HG03103 (cell line): Measurements from ENCODE around the gene RASSF10.

Source experiments
- ATAC-seq: cut with Tn5 transposase; IDR thresholded peaks from one replicate; pipeline ENCODE4 v1.9.1; 2021; ENCODE audit warnings: low read depth; ENCODE audit not compliant: unreplicated experiment

Gene RASSF10

DNA sequence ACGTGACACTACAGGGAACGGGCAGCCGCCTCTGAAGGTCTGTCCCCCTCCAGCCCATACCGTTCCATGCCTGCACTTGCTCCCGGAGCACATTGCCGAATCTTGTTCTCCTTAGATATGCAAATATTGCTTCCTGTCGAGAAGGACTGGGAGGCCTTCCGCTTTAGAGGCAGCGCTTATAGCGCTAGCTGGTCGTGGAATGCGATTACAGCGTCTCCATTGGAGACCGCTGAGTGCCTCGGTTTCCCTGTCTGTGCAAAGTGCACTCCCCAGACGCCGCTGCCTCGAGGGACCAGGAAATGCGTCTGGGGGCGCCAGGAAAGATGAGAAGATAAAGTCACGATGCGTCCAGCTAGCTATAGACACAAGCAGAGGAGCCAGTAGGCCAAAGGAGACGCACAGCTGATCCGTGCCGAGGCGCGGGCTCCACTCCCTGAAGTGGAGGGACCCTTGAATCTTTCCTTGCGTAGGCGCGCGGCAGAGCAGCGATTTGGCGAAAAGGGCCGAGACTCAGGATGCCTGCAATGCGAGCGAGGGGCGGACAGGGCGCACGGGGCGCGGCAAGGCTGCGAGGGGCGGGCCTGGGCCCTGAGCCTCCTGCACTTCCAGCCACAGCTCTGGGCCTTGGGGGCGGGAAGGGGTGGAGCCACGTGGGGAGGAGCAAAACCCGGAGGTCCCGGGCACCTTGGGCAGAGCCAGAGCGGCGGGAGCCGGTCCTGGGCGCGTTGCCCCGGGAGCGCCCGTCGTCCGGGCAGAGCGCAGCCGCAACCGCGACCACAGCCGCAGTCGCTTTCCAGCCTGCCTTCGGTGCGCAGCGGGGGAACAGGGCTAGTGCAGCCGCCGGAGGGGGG, at the start of gene RASSF10:
Gene RASSF10 (plus strand): TSS at position 692 of the 851 bp plus-strand sequence. CDS start 261 bp downstream, outside the sequence.
- ATAC-seq, result no peak

DNA sequence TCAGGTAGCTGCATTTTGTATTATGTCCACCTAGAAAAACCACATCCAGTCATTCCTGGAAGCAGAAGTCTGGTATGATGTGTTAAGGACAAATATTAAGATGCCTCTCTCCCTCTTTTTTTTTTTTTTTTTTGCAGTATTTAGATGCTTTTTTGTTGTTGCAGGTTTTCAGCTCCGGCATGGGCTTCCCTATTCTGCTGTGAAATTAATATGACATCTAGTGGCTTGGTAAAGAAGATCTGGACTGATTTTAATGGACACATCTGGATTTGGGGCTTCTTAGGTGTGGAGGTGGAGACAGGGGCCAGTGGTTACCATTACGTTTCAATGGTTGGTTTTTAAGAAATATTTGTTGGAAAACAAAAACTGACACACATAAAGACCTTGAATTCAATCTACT, 47.5 kb upstream of the RASSF10 start:
- ATAC-seq, result no peak

DNA sequence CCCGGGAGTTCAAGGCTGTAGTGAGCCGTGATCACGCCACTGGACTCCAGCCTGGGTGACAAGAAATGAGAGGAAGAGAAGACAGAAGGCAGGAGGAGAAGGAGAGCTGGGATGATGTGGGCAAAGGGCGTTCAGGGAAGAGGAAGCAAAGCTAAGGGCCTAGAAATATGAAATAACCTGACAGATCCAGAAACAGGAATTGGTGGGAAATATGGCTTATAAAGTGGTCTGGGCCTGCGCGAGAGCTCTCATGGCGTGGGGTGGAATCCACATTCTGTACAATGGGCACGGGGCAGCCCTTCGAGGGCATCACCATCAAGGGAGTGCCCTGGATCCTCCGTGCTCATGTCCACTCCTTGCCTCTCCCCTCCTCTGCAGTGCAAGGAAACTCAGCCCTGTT, 46.8 kb upstream of the RASSF10 start:
- ATAC-seq, result no peak

DNA sequence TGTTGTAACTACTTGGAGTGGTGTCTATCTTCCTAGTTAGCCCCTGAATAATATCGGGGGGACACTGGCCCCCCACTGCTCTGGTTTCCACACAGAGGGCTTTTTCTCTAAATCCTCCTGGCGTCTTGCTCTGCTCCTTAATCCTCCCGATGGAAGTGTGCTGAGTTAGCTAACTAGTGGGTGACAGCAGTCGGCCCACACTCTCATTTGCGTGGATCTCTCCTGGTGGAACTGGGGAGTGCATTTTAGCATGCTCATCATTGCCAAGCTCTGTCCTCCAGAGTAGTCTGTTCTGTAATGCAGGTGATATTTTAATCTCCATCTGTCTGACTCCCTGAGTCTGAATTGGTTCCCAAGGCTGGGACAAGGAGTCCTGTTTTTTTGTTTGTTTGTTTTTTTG, 46.1 kb upstream of the RASSF10 start:
- ATAC-seq, result no peak

DNA sequence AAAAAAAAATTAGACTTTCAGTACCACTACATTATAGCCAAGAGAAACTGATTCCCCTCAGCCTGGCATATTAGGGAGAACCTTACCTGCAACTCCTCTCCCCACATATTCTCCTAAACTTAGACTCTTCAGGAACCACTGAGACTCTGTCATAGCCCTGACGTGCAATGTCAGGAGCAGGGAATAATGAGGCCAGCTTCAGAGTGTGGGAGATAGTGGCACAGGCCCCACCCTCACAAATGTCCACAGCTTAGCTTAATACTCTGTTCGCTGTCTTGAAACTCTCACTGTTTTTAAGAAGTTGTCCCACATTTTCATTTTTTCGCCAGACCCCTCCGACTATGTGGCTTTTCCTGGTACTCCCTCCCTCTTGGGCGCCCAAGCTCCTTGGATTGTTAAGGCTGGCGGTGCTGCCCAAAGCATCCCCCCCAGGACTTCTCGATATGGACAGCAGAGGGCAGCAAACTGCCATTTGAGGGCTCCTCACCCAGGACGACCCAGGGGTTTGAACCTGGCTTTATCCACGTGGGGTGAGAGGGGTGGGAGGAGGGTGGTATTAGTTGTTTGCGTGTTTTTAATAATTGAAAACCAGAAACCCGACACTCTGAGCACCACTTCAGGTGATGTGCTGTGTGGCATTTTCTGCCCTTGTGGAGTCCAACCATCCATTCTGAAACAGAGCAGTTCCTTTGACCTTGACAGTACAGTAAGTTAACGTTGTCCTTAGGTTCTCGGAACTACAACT, 45.2 kb upstream of the RASSF10 start:
- peak; percentile 70 for ATAC-seq

DNA sequence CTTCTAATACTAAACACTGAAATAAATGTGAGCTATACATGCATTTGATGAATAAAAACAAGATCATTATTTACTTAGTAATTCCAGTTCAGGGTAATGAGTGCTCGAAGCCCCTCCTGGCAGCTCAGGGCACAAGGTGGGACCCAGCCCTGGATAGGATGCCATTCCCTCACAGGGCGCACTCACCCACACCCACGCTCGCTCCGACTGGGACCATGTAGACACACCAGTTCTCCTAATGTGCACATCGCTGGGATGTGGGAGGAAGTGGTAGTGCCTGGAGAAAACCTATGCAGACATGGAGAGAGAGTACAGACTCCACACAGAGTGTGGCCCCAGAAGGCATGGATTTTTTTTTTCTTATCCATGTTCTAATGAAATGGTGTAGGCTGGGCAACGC, 44.5 kb upstream of the RASSF10 start:
- no peak for ATAC-seq

DNA sequence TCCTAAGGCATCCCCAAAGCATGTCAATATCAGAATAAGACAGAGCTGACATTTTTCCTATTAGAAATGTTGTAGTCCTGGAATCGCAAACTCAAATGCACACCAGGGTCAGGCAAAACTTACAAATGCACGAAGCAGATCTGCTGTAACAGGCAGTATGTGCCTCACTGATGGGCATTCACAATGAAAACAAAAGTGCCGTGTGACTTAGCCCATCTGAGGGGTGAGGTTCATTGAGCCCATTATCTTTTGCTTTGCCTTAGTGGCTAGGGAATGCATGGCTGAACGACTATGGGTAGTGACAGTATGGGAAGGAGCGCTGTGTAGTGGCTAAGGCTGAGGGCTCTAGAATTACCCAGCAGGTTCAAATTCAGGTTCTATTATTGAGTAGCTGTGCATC, 43.1 kb upstream of the RASSF10 start:
- no peak for ATAC-seq

DNA sequence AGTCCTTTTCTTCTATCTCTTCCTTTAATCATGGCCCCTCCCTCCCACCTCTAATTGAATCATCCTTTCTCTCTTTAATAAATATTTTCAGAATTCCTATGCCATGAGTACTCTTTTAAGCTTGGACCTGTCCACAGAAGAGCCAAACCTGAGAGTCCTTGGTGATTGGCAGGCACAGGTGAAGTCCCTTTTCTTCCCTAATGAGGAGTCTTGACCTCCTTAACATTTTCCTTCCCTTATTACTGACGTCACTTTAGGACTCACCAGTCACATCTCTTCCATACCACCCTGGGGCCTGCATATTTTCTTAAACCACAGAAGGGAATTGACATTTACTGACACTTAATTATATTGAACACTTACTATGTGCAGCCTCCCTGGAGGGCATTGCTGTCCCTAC, 41.0 kb upstream of the RASSF10 start:
- ATAC-seq, result no peak

DNA sequence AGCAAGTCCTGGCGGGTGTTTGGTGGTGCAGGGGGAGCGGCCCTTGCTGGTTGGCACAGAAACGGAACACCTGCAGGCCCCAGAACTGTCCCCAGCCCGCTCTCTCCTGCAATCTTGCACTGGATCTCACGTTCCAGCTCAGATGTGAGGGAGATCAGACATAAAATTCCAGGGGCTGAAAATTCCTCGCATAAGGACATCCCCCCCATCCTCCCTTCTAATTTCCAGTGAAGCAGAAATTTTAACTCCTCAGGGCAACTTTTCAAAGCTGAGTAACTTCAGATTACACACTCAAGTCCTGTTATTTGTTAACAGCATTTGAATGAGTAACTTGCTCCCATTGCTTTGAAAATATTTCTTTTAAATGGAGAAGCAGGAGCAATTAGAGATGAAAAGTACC, 40.3 kb upstream of the RASSF10 start:
- no peak for ATAC-seq

DNA sequence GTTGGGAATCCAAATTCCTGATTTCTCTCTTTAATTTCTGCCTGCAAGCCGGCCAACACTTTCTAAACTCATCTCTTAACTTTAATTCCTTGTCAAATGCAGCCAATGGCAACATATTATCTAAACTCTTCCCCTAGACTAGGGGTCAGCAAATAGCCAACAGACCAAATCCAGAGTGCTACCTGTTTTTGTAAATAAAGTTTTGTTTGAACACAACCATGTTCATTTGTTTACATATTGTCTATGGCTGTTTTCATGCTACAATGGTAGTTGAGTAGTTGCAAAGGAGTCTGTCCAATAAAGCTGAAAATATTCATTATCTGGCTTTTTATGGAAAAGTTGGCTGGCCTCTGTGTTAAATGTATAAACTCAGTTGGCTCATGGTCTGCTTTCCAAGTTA, 37.2 kb upstream of the RASSF10 start:
- no peak for ATAC-seq

DNA sequence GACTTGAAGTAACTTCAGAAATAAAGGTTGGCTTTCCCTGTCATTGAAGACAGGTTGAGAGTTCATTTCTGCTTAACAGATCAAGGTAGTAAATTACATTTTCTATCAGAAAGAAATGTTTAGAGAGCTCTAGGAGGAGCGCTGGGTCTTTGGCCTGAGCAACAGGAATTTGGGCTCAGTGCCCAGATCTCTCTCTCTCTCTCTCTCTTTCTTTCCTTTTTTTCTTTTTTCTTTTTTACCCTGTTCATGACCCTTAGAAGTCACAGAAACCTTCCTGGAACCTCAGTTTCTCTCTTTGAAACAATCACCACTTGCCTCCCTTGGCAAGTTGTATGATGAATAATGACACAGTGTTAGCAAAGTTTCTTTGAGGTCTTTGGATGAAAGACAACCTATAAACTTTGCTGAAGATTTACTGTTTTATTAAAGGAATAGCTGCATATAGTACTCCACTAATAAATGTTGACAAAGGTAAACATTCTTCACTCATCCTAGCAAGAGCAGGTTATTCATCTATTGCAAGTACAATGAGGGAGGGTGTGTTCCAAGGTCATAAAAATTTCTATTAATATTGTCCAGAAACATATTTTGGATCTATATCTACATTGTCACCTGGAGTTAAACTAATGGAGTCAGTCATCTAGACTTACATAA, 35.5 kb upstream of the RASSF10 start:
- ATAC-seq, result no peak

DNA sequence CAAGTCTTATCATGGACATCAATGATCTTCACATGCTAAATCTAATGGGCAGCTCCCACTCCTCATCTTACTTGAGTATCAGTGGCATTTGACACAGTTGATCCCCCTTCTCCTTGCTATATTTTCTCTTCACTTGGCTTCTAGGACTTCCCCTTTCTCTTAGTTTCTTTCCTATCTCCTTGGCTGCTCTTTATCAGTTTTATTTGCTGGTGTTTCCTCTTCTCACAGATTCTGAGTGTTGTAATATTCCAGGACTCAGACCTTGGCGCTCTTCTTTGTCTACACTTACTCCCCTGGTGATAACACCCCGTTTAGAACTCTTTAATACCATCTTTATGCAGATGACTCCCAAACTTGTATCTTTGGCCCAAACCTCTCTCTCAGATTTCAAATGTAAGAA, 33.9 kb upstream of the RASSF10 start:
- no peak for ATAC-seq

DNA sequence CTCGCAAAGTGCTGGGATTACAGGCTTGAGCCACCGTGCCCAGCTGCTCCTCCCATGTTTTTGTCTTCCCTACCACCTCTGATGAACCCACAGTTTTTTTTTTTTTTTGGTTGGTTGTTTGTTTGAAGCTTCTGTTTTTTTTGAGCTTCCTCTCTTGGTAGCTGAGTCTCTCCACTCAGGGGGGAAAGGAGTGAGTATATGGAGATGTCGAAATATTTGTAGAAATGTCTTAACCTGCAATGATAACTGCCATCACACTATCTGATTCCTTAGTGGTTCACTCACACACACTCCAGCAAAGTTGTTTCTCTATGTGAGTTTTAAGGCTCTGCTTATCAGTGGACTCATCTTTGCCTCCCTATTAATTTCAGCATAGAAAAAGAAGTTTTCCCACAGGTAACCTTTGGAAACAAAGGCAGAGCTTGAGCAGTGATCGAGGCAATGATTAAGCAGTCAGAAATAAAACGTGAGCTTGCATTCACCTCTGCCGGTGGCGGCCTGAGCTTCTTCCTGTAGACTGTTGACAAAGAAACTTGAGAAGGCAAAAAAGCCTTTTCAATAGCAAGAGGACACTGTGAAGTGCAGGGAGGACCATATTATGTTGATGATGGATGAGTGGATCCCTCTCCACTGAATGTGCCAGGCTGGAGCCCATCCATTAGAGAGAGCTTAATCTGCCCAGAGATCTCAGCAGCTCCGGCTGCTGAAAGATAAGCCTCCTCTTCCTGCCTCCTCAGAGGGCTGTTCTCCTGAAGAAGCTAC, 29.0 kb upstream of the RASSF10 start:
- ATAC-seq, result no peak

DNA sequence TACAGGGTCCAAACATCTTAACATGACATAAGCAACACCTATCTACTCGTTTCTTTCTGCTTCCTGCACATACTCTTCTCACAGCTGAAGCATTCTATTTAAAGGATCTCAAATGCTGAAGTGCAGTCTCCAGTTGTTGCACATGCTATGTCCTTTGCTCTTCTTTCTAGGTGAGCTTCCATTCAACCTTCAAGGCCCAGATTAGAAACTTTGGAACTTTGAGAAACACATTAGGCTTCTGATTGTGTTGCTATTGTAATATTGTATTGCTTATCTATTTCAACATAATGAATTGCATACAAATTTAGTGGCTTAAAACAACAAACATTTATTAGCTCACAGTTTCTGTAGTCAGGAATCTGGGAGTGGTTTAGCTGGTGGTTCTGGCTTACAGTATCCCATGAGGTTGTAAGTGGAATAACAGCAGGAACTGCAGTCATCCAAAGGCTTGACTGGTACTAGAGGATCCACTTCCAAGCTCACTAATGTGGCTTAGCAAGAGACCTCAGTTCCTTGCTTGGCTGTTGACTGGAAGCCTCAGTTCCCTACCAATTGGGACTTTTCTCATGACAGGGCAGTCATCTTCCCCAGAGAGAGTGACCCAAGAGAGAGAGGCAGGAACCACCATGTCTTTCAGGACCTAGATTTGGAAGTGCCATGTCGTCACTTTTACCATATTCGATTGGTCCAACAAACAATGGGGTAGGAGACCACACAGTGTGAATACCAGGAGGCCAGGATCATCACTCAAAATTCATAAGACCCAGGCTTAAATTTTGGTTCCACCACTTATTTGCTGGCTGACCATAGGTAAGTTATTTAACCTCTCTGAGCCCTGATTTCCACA, 27.2 kb upstream of the RASSF10 start:
- no peak for ATAC-seq

DNA sequence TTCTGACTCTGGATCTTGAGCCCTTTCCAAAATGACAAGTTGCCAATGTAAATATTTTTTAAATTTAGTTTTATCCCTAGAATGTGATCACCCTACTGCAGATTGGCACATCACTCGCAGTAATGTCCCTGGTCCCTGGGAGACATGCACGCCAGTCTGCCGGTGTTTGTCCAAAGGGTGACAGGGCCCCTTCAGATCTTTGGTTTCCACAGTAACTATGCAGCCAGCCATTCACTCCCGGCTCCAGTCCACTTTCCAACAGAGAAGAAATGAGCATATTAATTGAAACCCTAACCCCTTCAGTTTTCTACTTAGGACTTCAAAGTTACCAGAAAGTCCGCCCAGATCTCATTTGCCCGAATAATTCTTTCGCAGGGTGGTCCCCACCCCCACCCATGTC, 25.8 kb upstream of the RASSF10 start:
- no peak for ATAC-seq

DNA sequence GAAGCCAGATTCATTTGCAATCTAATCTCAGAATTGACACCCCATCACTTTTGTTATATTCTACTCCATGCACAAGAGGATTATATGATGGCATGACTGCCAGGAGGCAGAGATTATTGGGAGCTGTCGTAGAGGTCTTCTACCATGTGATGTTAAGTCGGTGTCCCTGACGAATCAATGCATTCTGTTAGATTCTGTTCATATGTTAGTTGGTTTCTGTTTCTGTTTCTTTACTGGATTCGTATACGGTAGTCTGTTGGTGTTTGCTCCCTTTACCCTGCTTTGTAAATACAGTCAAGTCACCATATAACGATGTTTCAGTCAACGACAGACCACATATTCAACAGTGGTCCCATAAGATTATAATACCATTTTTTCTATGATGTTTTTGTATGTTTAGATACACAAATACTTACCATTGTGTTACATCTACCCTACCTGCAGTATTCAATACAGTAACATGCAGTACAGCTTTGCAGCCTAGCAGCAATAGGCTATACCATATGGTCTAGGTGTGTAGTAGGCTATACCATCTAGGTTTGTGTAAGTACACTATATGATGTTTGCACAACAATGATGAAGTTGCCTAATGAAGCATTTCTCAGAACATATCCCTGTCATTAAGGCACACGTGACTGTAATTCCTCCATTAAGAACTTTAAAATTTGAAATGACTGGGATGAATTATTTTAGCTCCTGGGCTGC, 22.8 kb upstream of the RASSF10 start:
- no peak for ATAC-seq

DNA sequence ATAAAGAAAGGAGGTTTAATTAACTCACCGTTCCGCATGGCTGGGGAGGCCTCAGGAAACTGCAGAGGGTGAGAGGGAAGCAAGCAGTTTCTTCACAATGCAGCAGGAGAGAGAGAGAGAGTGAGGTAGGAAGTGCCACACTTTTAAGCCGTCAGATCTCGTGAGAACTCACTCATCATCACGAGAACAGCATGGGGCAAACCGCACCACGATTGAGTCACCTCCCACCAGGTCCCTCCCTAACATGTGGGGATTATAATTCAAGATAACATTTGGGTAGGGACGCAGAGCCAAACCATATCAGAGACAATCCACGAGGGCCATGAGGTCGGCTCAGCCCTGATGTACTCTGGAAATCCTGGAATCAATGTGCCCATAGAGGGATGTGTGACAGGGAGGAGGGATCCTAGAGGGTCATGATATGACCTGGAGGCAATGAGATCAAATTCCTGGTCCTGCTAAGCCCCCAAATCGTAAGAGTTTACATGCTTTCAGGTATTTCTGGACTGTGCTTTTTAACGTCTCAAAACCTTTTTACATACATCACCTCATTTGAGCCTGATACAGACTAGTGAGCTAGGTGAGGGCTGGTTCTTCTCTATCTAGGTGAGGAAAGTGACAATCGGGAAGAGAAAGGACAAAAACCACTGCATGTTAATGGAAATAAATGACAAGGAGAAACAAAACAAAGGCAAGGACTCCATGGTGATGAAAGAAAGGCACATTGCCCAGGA, 19.5 kb upstream of the RASSF10 start:
- ATAC-seq, result no peak

DNA sequence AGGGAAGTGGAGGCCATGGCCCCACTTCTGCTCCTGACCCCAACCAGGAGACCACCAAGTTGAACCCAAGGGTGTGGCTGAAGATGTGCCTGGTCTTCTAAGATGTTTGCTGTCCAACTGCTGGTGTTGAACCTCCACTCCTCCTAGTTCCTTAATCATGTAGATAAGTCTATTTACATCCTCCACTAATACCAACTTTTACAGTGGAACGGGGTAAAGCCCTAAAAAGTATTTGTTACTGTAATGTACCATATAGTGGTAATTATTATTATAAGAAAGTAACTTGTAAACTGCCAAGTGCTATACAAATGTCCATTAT, 19.0 kb upstream of the RASSF10 start:
- no peak for ATAC-seq

DNA sequence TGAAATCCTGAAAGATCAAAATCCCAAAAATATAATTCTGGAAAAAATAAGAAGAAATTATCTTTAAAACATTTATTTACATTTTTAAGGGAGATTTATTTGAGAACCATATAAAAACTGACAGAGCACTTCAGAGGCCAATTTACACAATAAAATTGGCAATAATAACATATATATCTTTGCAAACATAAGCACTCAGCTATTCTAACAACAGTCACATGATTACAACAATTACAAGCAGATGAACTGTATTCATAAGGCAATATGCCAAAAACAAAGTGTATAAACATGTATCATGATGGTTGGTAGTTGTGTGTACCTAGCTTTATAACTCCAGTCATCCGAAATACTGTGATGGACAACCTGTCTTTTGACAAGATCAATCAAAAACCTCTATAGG, 17.7 kb upstream of the RASSF10 start:
- ATAC-seq, result no peak
